NB4 (cell line): ENCODE data around the gene STING1.

Experiments used
- DNase-seq: peaks from one replicate; pipeline ENCODE4 v3.0.0; 2010; ENCODE audit warnings: low read depth
- H3K4me3 ChIP-seq: one replicate; pipeline ENCODE4 v1.5.1; 2011; ENCODE audit warnings: mild to moderate bottlenecking, low read depth, low read length, moderate library complexity
- CTCF ChIP-seq: IDR thresholded peaks from one replicate; pipeline ENCODE4 v1.5.1; 2012; ENCODE audit warnings: low read depth, low read length
- MAX ChIP-seq: IDR thresholded peaks from 2 replicates; pipeline ENCODE4 v1.6.1; 2011; ENCODE audit warnings: low read depth, low read length
- MYC ChIP-seq: IDR thresholded peaks from 2 replicates; pipeline ENCODE4 v1.6.1; 2011; ENCODE audit warnings: low read depth, low read length
- POLR2A ChIP-seq: IDR thresholded peaks from 2 replicates; pipeline ENCODE4 v1.6.1; 2011; ENCODE audit warnings: mild to moderate bottlenecking; ENCODE audit not compliant: insufficient read length; ENCODE audit errors: extremely low read depth

Gene STING1

GRCh38 chr5:139472386-139473030, 10.1 kb downstream of the STING1 start:
- H3K4me3 ChIP-seq = no peak overlapping the region
- DNase-seq = no peak
- no peak for TF ChIP-seq CTCF

- DNase-seq = peak; percentile 88
- H3K4me3 ChIP-seq = no peak within 1 kb of the TSS
- TF ChIP-seq MYC (no peak), MAX (no peak), CTCF (no peak), POLR2A (no peak)
Observed at GRCh38 chr5:139470821-139471300, 11.7 kb downstream of the STING1 start, which contains the start of gene SMIM33. Gene SMIM33 (plus strand): TSS chr5:139471004. CDS start chr5:139471122, 118 bp downstream.

GRCh38 chr5:139468421-139468931, 14.1 kb downstream of the STING1 start:
- no peak for TF ChIP-seq MAX
- no peak for TF ChIP-seq POLR2A
- no peak; the same call in 1 of the 2 replicates for TF ChIP-seq MYC
- TF ChIP-seq CTCF = no peak
- DNase-seq = peak; percentile 88
- H3K4me3 ChIP-seq = no peak overlapping the region

- DNase-seq = no peak
- TF ChIP-seq MAX (no peak), POLR2A (no peak), MYC (no peak), CTCF (no peak)
- H3K4me3 ChIP-seq = no peak within 1 kb of the TSS
Observed at GRCh38 chr5:139462586-139463276, 19.8 kb downstream of the STING1 start, which contains the start of gene ECSCR. Gene ECSCR (minus strand): TSS chr5:139462743. CDS start chr5:139462670, 73 bp downstream.

- TF ChIP-seq MAX (no peak), MYC (no peak), CTCF (no peak), POLR2A (no peak)
- DNase-seq = no peak
- H3K4me3 ChIP-seq = no peak overlapping the region
Observed at GRCh38 chr5:139461698-139462097, 20.9 kb downstream of the STING1 start.
